SK-N-SH (cell line): ENCODE data around the gene LRP10.

ENCODE experiments used
- EZH2phosphoT487 ChIP-seq: fragments of 200-600 bp; sonication (generic); IDR thresholded peaks from 2 replicates; pipeline ENCODE4 v1.6.1; 2017; ENCODE audit warnings: low read depth, mixed run types, mild to moderate bottlenecking, antibody characterized with exemption, moderate library complexity, borderline replicate concordance
- FOSL2 ChIP-seq: IDR thresholded peaks from 2 replicates; pipeline ENCODE4 v1.4.0; 2012; ENCODE audit warnings: low read depth, mild to moderate bottlenecking, moderate library complexity, borderline replicate concordance
- POLR2AphosphoS5 ChIP-seq: IDR thresholded peaks from 2 replicates; pipeline ENCODE4 v1.6.1; 2012; ENCODE audit warnings: low read depth, low read length
- RAD21 ChIP-seq: IDR thresholded peaks from 2 replicates; pipeline ENCODE4 v1.6.1; 2012; ENCODE audit warnings: mild to moderate bottlenecking, low read length
- SMC3 ChIP-seq: IDR thresholded peaks from 2 replicates; pipeline ENCODE4 v1.6.1; 2012; ENCODE audit warnings: low read depth, low read length, improper control_type of control experiment
- YY1 ChIP-seq: IDR thresholded peaks from 2 replicates; pipeline ENCODE4 v1.4.0; 2012; ENCODE audit warnings: low read depth, mild to moderate bottlenecking
- TF ChIP-seq, protein P1 (sequence below): fragments of 200-600 bp; sonication (generic); IDR thresholded peaks from 2 replicates; pipeline ENCODE4 v1.6.1; 2017; ENCODE audit warnings: antibody characterized with exemption, mild to moderate bottlenecking, moderate library complexity
- TF ChIP-seq, protein P2 (sequence below): IDR thresholded peaks from 2 replicates; pipeline ENCODE4 v1.6.1; 2012; ENCODE audit warnings: mild to moderate bottlenecking, low read depth, low read length, moderate library complexity
- TF ChIP-seq, protein P3 (sequence below): IDR thresholded peaks from 2 replicates; pipeline ENCODE4 v1.4.0; 2012; ENCODE audit warnings: low read depth

DNA sequence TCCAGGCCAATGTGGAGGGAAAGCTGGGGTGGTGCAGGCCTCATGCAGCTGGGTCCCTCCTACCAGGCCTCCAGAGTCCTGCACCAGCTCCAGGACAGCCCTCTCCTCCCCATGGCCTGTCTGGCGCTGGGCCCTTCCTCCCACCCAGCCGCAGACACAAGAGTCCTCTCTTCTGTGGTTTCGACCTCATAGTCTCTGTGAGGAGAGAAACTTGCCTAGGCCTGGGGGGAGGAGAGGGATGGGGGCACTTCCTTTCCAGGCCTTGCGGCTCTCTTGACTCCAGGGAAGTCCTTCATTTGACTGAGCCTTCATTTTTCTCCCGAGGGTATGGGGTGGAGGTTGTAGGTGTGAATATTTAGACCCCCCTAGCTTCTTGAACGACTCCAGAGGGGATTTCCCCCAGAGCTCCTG is 32.9 kb upstream of the LRP10 start:
- TF ChIP-seq YY1 (no peak), POLR2AphosphoS5 (no peak), FOSL2 (no peak), SMC3 (no peak), RAD21 (no peak), EZH2phosphoT487 (no peak)
- TF ChIP-seq, protein P1, sequence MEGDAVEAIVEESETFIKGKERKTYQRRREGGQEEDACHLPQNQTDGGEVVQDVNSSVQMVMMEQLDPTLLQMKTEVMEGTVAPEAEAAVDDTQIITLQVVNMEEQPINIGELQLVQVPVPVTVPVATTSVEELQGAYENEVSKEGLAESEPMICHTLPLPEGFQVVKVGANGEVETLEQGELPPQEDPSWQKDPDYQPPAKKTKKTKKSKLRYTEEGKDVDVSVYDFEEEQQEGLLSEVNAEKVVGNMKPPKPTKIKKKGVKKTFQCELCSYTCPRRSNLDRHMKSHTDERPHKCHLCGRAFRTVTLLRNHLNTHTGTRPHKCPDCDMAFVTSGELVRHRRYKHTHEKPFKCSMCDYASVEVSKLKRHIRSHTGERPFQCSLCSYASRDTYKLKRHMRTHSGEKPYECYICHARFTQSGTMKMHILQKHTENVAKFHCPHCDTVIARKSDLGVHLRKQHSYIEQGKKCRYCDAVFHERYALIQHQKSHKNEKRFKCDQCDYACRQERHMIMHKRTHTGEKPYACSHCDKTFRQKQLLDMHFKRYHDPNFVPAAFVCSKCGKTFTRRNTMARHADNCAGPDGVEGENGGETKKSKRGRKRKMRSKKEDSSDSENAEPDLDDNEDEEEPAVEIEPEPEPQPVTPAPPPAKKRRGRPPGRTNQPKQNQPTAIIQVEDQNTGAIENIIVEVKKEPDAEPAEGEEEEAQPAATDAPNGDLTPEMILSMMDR, result no peak
- TF ChIP-seq, protein P2, sequence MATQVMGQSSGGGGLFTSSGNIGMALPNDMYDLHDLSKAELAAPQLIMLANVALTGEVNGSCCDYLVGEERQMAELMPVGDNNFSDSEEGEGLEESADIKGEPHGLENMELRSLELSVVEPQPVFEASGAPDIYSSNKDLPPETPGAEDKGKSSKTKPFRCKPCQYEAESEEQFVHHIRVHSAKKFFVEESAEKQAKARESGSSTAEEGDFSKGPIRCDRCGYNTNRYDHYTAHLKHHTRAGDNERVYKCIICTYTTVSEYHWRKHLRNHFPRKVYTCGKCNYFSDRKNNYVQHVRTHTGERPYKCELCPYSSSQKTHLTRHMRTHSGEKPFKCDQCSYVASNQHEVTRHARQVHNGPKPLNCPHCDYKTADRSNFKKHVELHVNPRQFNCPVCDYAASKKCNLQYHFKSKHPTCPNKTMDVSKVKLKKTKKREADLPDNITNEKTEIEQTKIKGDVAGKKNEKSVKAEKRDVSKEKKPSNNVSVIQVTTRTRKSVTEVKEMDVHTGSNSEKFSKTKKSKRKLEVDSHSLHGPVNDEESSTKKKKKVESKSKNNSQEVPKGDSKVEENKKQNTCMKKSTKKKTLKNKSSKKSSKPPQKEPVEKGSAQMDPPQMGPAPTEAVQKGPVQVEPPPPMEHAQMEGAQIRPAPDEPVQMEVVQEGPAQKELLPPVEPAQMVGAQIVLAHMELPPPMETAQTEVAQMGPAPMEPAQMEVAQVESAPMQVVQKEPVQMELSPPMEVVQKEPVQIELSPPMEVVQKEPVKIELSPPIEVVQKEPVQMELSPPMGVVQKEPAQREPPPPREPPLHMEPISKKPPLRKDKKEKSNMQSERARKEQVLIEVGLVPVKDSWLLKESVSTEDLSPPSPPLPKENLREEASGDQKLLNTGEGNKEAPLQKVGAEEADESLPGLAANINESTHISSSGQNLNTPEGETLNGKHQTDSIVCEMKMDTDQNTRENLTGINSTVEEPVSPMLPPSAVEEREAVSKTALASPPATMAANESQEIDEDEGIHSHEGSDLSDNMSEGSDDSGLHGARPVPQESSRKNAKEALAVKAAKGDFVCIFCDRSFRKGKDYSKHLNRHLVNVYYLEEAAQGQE, result no peak
- TF ChIP-seq, protein P3, sequence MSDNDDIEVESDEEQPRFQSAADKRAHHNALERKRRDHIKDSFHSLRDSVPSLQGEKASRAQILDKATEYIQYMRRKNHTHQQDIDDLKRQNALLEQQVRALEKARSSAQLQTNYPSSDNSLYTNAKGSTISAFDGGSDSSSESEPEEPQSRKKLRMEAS, result no peak
